DOHH2 (cell line): ENCODE measurements around the gene RPL10.

ENCODE experiments used
- H3F3A ChIP-seq: fragments of 200-600 bp; sonication (generic), shearing (Covaris generic); 2 replicates; pipeline ENCODE4 v1.6.0; 2016; ENCODE audit warnings: antibody characterized with exemption, mild to moderate bottlenecking; ENCODE audit not compliant: control insufficient read depth, insufficient read depth
- H3K27ac ChIP-seq: fragments of 200-600 bp; sonication (generic); 2 replicates; pipeline ENCODE4 v1.5.1; 2014; ENCODE audit warnings: low read depth, mild to moderate bottlenecking, low read length, moderate library complexity
- H3K27me3 ChIP-seq: fragments of 200-600 bp; sonication (generic); 2 replicates; pipeline ENCODE4 v1.6.1; 2014; ENCODE audit warnings: mild to moderate bottlenecking, low read length, mixed read lengths; ENCODE audit not compliant: control insufficient read depth
- H3K36me3 ChIP-seq: fragments of 200-600 bp; sonication (generic); 2 replicates; pipeline ENCODE4 v1.6.1; 2014; ENCODE audit warnings: mild to moderate bottlenecking, low read length, moderate library complexity, mixed read lengths; ENCODE audit not compliant: control insufficient read depth
- H3K4me1 ChIP-seq: fragments of 200-600 bp; sonication (generic); 2 replicates; pipeline ENCODE4 v1.6.1; 2014; ENCODE audit warnings: mild to moderate bottlenecking, low read length, mixed read lengths; ENCODE audit not compliant: control insufficient read depth
- H3K4me2 ChIP-seq: fragments of 200-600 bp; sonication (generic); 2 replicates; pipeline ENCODE4 v1.6.0; 2014; ENCODE audit warnings: mild to moderate bottlenecking, low read length, moderate library complexity
- H3K4me3 ChIP-seq: fragments of 200-600 bp; sonication (generic); 2 replicates; pipeline ENCODE4 v1.5.1; 2014; ENCODE audit warnings: mild to moderate bottlenecking, low read length, mixed read lengths
- H3K79me2 ChIP-seq: fragments of 200-600 bp; sonication (generic); 2 replicates; pipeline ENCODE4 v1.6.1; 2014; ENCODE audit warnings: mild to moderate bottlenecking, low read length, mixed read lengths; ENCODE audit not compliant: control insufficient read depth
- H3K9me2 ChIP-seq: fragments of 200-600 bp; sonication (generic); replicated peaks from 2 replicates; pipeline ENCODE4 v1.6.1; 2014; ENCODE audit warnings: mild to moderate bottlenecking, low read length, mixed read lengths; ENCODE audit not compliant: control insufficient read depth
- H3K9me3 ChIP-seq: fragments of 200-600 bp; sonication (generic); 2 replicates; pipeline ENCODE4 v1.6.1; 2014; ENCODE audit warnings: antibody characterized with exemption, low read length, mixed read lengths; ENCODE audit not compliant: control insufficient read depth, insufficient read depth
- H4K20me1 ChIP-seq: fragments of 200-600 bp; sonication (generic); 2 replicates; pipeline ENCODE4 v1.6.0; 2014; ENCODE audit warnings: low read depth, mild to moderate bottlenecking, antibody characterized with exemption, low read length, moderate library complexity; ENCODE audit not compliant: control insufficient read depth, insufficient read depth
- EZH2phosphoT487 ChIP-seq: fragments of 200-600 bp; sonication (generic); IDR thresholded peaks from 2 replicates; pipeline ENCODE4 v1.6.1; 2017; ENCODE audit warnings: borderline replicate concordance, mild to moderate bottlenecking, antibody characterized with exemption, low read length, moderate library complexity, mixed read lengths
- TF ChIP-seq, protein P1 (sequence below): fragments of 200-600 bp; sonication (generic); IDR thresholded peaks from one replicate; pipeline ENCODE4 v1.5.1; 2014; ENCODE audit warnings: antibody characterized with exemption, mild to moderate bottlenecking, low read depth, low read length; ENCODE audit not compliant: poor library complexity, severe bottlenecking

Gene RPL10

DNA sequence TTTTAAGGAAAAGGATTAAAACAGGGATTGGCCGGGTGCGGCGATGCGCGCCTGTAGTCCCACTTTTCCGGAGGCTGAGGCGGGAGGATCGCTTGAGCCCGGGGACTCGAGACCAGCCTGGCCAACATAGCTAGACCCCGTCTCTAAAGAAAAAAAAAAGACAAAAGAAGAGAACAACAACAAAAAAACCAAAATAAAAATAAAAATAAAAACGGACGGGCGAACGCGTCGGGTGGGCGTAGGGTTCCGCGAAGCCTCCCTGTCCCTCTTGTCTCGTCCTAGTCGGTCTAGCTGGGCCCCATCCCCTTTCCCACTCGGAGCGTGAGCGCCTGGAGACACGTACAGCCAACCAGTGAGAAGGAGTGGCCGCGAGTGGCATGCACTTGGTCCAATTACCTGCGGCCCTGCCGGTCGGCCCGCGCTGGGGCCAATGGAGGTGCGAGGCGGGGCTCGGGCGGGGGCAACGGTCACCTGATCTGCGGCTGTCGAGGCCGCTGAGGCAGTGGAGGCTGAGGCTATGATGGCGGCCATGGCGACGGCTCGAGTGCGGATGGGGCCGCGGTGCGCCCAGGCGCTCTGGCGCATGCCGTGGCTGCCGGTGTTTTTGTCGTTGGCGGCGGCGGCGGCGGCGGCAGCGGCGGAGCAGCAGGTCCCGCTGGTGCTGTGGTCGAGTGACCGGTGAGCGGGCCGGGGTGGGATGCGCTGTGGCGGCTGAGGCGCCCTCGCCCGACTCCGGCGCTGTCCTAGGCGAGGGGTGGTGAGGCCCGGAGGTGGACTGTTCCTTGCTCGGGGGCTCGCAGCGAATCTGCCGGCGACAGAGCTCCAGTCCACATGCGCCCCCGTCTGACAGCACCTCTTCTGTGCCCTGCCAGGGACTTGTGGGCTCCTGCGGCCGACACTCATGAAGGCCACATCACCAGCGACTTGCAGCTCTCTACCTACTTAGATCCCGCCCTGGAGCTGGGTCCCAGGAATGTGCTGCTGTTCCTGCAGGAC lies 30.3 kb downstream of the RPL10 start, which contains the start of gene ATP6AP1:
Gene ATP6AP1 (plus strand): TSS at position 502 of the 996 bp plus-strand sequence. CDS start 16 bp downstream, at position 518.
- no peaks in the 10 kb centered on the region for H4K20me1 ChIP-seq
- no peaks in the 10 kb centered on the region for H3F3A ChIP-seq
- no peaks in the 10 kb centered on the region for H3K9me2 ChIP-seq
- peaks cover 25% of the 10 kb centered on the region for H3K79me2 ChIP-seq
- no peaks in the 10 kb centered on the region for H3K9me3 ChIP-seq
- no peak for TF ChIP-seq EZH2phosphoT487
- TF ChIP-seq, protein P1, sequence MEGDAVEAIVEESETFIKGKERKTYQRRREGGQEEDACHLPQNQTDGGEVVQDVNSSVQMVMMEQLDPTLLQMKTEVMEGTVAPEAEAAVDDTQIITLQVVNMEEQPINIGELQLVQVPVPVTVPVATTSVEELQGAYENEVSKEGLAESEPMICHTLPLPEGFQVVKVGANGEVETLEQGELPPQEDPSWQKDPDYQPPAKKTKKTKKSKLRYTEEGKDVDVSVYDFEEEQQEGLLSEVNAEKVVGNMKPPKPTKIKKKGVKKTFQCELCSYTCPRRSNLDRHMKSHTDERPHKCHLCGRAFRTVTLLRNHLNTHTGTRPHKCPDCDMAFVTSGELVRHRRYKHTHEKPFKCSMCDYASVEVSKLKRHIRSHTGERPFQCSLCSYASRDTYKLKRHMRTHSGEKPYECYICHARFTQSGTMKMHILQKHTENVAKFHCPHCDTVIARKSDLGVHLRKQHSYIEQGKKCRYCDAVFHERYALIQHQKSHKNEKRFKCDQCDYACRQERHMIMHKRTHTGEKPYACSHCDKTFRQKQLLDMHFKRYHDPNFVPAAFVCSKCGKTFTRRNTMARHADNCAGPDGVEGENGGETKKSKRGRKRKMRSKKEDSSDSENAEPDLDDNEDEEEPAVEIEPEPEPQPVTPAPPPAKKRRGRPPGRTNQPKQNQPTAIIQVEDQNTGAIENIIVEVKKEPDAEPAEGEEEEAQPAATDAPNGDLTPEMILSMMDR = peak; percentile 38
- peaks cover 17% of the 10 kb centered on the region for H3K4me1 ChIP-seq
- no peaks in the 10 kb centered on the region for H3K27me3 ChIP-seq
- H3K4me2 ChIP-seq = peak within 1 kb of the TSS; percentile 87
- no peak within 1 kb of the TSS; the same call in 1 of the 2 replicates for H3K27ac ChIP-seq
- peak within 1 kb of the TSS; percentile 84 for H3K4me3 ChIP-seq
- H3K36me3 ChIP-seq = no peaks in the 10 kb centered on the region; the same call in 1 of the 2 replicates

DNA sequence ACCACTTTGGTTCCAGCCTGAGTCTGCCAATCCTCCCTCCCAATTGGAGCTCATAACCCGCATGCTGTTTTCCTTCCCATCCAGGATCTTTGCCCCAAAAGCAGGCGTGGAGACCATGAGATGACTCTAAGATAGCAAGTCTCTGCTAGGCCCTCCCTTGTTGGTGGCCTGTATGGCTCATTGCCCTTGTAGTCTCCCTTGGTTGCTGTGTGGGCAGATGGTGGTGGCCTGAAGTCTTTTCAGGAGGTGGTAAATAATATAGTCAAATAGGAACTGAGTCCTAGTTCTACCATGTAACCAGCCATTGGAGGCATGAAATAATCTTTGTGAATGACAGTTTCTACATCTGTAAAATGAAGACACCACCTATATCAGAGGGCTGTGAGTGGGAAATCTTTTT lies 31.5 kb downstream of the RPL10 start:
- Histone ChIP-seq H3F3A (no peaks in the 10 kb centered on the region), H3K27ac (no peak overlapping the region)

DNA sequence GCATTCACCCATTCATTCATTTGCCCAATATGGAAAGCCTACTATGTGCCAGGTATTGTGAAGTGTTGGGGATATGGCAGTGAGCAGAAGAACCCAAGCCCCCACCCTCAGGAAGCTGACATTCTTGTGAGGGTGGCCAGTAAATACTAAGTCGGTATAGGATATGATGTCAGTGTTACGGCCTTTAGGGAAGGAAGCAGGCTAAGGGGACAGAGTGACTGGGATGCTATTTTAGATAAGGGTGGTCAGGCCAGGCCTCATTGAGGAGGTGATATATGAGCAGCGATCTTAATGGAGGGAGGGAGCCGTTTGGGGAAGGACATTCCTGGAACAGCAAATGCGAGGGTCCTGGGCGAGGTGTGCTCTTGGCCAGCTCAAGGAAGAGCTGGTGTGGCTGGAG lies 32.3 kb downstream of the RPL10 start:
- Histone ChIP-seq H3K79me2 (peaks cover 25% of the 10 kb centered on the region), H3K9me3 (no peaks in the 10 kb centered on the region), H4K20me1 (no peaks in the 10 kb centered on the region), H3K9me2 (no peaks in the 10 kb centered on the region), H3K4me2 (no peak overlapping the region), H3K36me3 (no peaks in the 10 kb centered on the region; the same call in 1 of the 2 replicates), H3F3A (no peaks in the 10 kb centered on the region), H3K27ac (no peak overlapping the region), H3K4me3 (no peak overlapping the region), H3K4me1 (peaks cover 17% of the 10 kb centered on the region), H3K27me3 (no peaks in the 10 kb centered on the region)
- TF ChIP-seq, protein P1 = no peak
- no peak for TF ChIP-seq EZH2phosphoT487

More for the DNA sequence above, 31.5 kb downstream of the RPL10 start:
- H3K79me2 ChIP-seq = peaks cover 25% of the 10 kb centered on the region
- H3K4me3 ChIP-seq = peak overlapping the region; percentile 84
- peaks cover 17% of the 10 kb centered on the region for H3K4me1 ChIP-seq
- H3K9me2 ChIP-seq = no peaks in the 10 kb centered on the region
- H3K9me3 ChIP-seq = no peaks in the 10 kb centered on the region
- H3K27me3 ChIP-seq = no peaks in the 10 kb centered on the region
- no peaks in the 10 kb centered on the region; the same call in 1 of the 2 replicates for H3K36me3 ChIP-seq
- H4K20me1 ChIP-seq = no peaks in the 10 kb centered on the region
- no peak for TF ChIP-seq EZH2phosphoT487
- TF ChIP-seq, protein P1 = no peak
- H3K4me2 ChIP-seq = peak overlapping the region; percentile 87
